AG09319 (cell line): Measurements from ENCODE around the gene CPNE1.

Source experiments
- DNase-seq: peaks from one replicate; pipeline ENCODE4 v3.0.0-alpha.2; 2010; ENCODE audit warnings: low read depth; ENCODE audit errors: extremely low read depth
- TF ChIP-seq, protein P1 (sequence below): IDR thresholded peaks from 2 replicates; pipeline ENCODE4 v1.5.1; 2011; ENCODE audit warnings: low read depth, mild to moderate bottlenecking, inconsistent platforms, low read length, moderate library complexity

CPNE1 gene

DNA sequence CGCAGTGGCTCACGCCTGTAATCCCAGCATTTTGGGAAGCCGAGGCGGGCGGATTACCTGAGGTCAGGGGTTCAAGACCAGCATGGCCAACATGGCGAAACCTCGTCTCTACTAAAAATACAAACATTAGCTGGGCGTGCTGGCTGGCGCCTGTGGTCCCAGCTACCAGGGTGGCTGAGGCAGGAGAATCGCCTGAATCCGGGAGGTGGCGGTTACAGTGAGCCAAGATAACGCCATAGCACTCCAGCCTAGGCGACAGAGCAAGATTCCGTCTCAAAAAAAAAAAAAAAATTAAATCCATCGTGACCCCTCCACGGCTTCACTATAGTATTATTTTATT, 1.2 kb upstream of the CPNE1 start:
- TF ChIP-seq, protein P1, sequence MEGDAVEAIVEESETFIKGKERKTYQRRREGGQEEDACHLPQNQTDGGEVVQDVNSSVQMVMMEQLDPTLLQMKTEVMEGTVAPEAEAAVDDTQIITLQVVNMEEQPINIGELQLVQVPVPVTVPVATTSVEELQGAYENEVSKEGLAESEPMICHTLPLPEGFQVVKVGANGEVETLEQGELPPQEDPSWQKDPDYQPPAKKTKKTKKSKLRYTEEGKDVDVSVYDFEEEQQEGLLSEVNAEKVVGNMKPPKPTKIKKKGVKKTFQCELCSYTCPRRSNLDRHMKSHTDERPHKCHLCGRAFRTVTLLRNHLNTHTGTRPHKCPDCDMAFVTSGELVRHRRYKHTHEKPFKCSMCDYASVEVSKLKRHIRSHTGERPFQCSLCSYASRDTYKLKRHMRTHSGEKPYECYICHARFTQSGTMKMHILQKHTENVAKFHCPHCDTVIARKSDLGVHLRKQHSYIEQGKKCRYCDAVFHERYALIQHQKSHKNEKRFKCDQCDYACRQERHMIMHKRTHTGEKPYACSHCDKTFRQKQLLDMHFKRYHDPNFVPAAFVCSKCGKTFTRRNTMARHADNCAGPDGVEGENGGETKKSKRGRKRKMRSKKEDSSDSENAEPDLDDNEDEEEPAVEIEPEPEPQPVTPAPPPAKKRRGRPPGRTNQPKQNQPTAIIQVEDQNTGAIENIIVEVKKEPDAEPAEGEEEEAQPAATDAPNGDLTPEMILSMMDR: no peak
- no peak for DNase-seq

GRCh38 chr20:35663516-35664465, 909 bp downstream of the CPNE1 start:
- TF ChIP-seq, protein P1: no peak
- no peak for DNase-seq

- TF ChIP-seq, protein P1: no peak
- no peak for DNase-seq
These were observed 2.1 kb downstream of the CPNE1 start for GRCh38 chr20:35662551-35662950.

- TF ChIP-seq, protein P1: no peak
These were observed 2.8 kb downstream of the CPNE1 start for GRCh38 chr20:35661908-35662307.

GRCh38 chr20:35661053-35661452, 3.6 kb downstream of the CPNE1 start:
- TF ChIP-seq, protein P1: no peak
- DNase-seq: no peak

More at GRCh38 chr20:35661908-35662307, 2.8 kb downstream of the CPNE1 start:
- DNase-seq: no peak

- DNase-seq: no peak
- TF ChIP-seq, protein P1: no peak
These were observed 4.4 kb downstream of the CPNE1 start for GRCh38 chr20:35660122-35660937.

GRCh38 chr20:35657271-35657670, 7.4 kb downstream of the CPNE1 start:
- TF ChIP-seq, protein P1: no peak
- no peak for DNase-seq
